Esophagus muscularis mucosa (tissue), 4 donors: ENCODE data around the gene ZNF135.

Experiments used
- EP300 ChIP-seq: sonication (generic); formaldehyde crosslinking; IDR thresholded peaks from one replicate; pipeline ENCODE4 v1.6.1; 2017; ENCODE audit warnings: antibody characterized with exemption
- POLR2A ChIP-seq: fragments of 450-650 bp; IDR thresholded peaks from one replicate; pipeline ENCODE4 v1.6.1; 2017; ENCODE audit warnings: antibody characterized with exemption, moderate library complexity, mild to moderate bottlenecking, low read depth
- POLR2AphosphoS5 ChIP-seq, 2 donors: sonication (generic); formaldehyde crosslinking; IDR thresholded peaks; one replicate each; pipeline ENCODE4 v1.6.1; 2017; ENCODE audit warnings: antibody characterized with exemption in 2 of 2
- TF ChIP-seq, protein P1 (sequence below), 3 experiments: fragments of 200-600 bp in 2 of 3; fragments of 450-650 bp in 1 of 3; sonication (generic) in 2 of 3; IDR thresholded peaks; one replicate each; pipeline ENCODE4 v1.5.1; 2017 to 2019; ENCODE audit warnings: antibody characterized with exemption in 3 of 3, mild to moderate bottlenecking in 2 of 3, moderate library complexity in 1 of 3

DNA sequence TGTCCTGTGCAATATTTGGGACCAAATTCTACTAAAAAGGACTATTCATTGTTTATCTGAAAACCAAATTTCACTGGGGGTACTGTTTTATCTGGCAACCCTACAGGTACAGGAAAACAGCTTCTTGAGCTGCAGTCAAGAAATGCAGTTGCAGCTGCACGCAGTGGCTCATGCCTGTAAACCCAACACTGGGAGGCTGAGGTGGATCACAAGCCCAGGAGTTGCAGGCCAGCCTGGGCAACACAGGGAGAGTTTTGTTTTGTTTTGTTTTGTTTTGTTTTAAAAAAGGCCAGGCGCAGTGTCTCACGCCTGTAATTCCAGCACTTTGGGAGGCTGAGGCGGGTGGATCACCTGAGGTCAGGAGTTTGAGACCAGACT lies 36.8 kb upstream of the ZNF135 start:
- TF ChIP-seq, protein P1, sequence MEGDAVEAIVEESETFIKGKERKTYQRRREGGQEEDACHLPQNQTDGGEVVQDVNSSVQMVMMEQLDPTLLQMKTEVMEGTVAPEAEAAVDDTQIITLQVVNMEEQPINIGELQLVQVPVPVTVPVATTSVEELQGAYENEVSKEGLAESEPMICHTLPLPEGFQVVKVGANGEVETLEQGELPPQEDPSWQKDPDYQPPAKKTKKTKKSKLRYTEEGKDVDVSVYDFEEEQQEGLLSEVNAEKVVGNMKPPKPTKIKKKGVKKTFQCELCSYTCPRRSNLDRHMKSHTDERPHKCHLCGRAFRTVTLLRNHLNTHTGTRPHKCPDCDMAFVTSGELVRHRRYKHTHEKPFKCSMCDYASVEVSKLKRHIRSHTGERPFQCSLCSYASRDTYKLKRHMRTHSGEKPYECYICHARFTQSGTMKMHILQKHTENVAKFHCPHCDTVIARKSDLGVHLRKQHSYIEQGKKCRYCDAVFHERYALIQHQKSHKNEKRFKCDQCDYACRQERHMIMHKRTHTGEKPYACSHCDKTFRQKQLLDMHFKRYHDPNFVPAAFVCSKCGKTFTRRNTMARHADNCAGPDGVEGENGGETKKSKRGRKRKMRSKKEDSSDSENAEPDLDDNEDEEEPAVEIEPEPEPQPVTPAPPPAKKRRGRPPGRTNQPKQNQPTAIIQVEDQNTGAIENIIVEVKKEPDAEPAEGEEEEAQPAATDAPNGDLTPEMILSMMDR (IDR thresholded peaks at IDR 0.05) = no peak
- TF ChIP-seq POLR2AphosphoS5 (IDR thresholded peaks at IDR 0.05) (no peak), POLR2A (no peak), EP300 (no peak)
